BE2C (cell line): ENCODE data around the gene RINT1.

Experiments used
- DNase-seq: peaks from one replicate; pipeline ENCODE4 v3.0.0-alpha.2; 2020
- H3K27me3 ChIP-seq: fragments of 250-450 bp; sonication (Bioruptor Pico); 2 replicates; pipeline ENCODE4 v1.5.1; 2020; ENCODE audit warnings: mild to moderate bottlenecking
- H3K36me3 ChIP-seq: fragments of 250-450 bp; sonication (Bioruptor Pico); 2 replicates; pipeline ENCODE4 v1.5.1; 2020; ENCODE audit warnings: mild to moderate bottlenecking
- H3K4me1 ChIP-seq: fragments of 250-450 bp; sonication (Bioruptor Pico); 2 replicates; pipeline ENCODE4 v1.5.1; 2020
- H3K4me3 ChIP-seq: 2 replicates; pipeline ENCODE4 v1.5.1; 2011; ENCODE audit warnings: low read depth, low read length
- H3K9me3 ChIP-seq: fragments of 250-450 bp; sonication (Bioruptor Pico); 2 replicates; pipeline ENCODE4 v1.5.1; 2020
- TF ChIP-seq, protein P1 (sequence below): IDR thresholded peaks from 2 replicates; pipeline ENCODE4 v1.5.1; 2012; ENCODE audit warnings: mild to moderate bottlenecking, low read depth, low read length

The RINT1 gene

DNA sequence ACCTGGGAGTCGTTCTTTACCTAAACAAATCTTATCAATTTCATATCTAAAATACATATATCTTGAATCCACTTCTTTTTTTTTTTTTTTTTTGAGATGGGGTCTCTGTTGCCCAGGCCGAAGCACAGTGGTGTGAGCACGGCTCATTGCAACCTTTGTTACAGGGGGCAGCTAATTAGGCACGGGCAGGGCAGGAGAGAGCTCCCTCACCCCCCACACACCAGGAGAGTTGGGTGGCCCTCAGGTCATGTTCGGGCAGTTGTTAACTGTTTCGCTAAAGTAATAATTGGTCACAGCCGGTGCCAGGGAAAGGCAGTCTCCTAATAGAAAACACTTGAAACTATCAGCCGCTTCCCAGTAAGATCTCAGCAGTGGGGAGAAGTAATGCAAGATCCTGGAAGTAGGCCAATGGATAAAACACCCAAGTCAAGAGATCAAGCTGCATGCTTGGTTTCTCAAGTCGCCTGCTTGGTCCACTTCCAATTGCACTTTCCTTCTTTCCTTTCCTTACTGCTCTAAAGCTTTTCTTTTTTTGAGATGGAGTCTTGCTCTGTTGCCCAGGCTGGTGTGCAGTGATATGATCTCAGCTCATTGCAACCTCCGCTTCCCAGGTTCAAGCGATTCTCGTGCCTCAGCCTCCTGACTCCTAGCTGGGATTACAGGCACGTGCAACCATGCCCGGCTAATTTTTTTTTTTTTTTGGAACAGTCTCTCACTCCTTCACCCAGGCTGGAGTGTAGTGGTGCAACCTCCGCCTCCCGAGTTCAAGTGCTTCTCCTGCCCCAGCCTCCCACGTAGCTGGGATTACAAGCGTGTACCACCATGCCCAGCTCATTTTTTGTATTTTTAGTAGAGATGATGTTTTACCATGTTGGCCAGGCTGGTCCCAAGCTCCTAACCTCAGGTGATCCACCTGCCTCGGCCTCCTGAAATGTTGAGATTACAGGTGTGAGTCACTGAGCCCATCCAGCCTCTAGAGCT, 70.6 kb downstream of the RINT1 start:
- no peak overlapping the region for H3K4me3 ChIP-seq
- H3K27me3 ChIP-seq, result no peaks in the 10 kb centered on the region
- DNase-seq, result no peak
- no peaks in the 10 kb centered on the region for H3K36me3 ChIP-seq
- H3K4me1 ChIP-seq, result no peaks in the 10 kb centered on the region
- TF ChIP-seq, protein P1, sequence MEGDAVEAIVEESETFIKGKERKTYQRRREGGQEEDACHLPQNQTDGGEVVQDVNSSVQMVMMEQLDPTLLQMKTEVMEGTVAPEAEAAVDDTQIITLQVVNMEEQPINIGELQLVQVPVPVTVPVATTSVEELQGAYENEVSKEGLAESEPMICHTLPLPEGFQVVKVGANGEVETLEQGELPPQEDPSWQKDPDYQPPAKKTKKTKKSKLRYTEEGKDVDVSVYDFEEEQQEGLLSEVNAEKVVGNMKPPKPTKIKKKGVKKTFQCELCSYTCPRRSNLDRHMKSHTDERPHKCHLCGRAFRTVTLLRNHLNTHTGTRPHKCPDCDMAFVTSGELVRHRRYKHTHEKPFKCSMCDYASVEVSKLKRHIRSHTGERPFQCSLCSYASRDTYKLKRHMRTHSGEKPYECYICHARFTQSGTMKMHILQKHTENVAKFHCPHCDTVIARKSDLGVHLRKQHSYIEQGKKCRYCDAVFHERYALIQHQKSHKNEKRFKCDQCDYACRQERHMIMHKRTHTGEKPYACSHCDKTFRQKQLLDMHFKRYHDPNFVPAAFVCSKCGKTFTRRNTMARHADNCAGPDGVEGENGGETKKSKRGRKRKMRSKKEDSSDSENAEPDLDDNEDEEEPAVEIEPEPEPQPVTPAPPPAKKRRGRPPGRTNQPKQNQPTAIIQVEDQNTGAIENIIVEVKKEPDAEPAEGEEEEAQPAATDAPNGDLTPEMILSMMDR, result no peak
- H3K9me3 ChIP-seq, result no peaks in the 10 kb centered on the region

DNA sequence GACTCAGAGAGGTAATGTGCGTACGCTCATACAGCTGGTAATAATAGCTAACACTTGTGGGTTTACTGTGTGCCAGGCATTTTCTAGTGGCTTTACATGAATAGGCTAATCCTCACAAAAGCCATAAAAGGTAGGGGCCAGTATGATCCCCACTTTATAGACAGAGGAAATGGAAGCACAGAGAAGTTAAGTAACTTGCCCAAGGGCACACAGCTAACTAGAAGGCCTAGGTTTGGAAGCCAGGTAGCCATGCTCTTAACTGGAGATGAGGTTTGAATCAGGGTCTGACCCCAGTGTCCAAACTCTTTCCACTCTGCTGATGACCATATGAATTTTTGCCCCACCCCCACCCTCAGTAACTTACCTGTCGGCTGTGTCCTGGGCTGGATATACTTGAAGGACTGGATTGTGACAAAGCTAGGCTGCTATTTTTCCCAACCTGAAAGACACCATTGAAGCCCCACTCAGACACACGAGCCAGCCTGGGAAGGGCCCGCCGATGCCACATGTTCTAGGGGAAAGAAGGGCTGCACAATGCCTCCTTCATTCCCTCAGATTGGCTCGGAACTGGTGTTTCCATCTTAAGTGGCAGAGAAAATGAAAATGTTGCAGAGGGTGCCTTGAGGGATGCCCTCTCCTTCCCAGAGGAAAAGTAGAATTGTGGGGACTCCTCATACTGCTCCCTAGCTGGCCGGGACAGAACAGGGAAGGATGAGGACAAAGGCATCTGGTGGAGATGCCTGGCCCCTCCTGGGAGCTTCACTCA, 78.3 kb downstream of the RINT1 start:
- Histone ChIP-seq H3K27me3 (no peaks in the 10 kb centered on the region), H3K4me3 (no peak overlapping the region), H3K4me1 (no peaks in the 10 kb centered on the region), H3K36me3 (no peaks in the 10 kb centered on the region), H3K9me3 (no peaks in the 10 kb centered on the region)
- DNase-seq, result no peak
- TF ChIP-seq, protein P1, result no peak

DNA sequence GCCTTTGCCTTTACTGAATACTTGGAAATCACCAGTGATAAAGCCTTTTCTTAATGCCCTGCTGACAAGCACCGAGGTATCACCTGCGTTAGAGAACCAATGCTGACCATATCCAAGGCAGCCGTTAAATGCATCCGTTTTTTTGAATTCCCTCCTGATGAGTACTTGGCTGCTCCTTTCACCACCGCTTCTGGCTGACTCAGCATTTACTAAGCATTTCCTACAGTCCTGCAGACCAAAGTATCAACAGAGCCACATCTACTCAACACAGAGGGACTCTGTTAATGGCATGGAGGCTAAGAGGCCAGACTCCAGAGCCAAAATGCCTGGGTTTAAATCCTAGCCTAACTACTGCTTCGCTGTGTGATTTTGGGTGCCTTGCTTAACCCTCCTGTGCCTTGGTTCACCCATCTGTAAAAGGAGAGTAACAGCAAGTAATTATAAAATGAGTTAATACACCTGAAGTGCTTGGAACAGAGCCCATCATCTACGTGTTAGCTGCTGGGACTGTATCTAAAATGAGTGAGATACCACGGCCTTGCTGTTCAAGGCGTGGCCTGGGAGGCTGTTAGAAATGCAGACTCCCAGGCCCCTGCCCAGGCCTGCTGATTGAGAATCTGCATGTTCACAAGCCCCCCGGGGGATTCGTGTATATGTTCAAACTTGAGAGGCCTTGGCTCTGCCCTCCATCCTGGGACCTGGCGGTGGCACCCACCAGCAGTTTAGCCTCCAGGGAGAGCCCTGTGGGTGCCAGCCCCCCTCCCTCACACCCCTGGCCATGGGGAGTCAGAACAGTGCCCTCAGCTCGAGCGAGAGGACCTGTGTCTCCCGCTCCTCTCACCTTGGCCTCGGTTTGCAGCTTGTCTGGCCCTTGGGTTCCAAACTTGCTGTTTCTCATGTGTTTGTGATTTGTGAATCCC, 80.1 kb downstream of the RINT1 start:
- Histone ChIP-seq H3K36me3 (no peaks in the 10 kb centered on the region), H3K9me3 (no peaks in the 10 kb centered on the region), H3K4me3 (no peak overlapping the region), H3K4me1 (no peaks in the 10 kb centered on the region), H3K27me3 (no peaks in the 10 kb centered on the region)
- no peak for DNase-seq
- TF ChIP-seq, protein P1, result no peak

DNA sequence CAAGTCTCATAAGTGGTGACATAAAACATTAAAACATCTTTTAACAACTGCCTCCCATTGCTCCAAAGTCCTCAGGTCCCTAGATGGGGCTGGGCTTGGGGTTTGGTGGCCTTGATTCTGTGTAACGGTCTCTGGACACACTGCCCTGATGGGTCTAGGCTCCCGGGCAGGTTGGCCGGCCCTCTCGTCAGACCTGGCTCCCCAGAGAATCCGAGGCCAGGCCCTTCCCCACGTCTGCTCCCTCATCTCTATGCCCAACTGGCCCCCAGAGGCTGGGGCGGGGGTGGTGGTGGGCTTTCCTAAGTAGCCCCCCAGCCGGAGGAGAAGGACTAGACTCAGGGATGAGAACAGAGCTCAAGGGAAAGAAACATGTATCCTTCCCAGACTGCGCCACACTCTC, 80.8 kb downstream of the RINT1 start:
- no peaks in the 10 kb centered on the region for H3K36me3 ChIP-seq
- H3K4me1 ChIP-seq, result no peaks in the 10 kb centered on the region
- no peak overlapping the region for H3K4me3 ChIP-seq
- no peaks in the 10 kb centered on the region for H3K27me3 ChIP-seq
- no peaks in the 10 kb centered on the region for H3K9me3 ChIP-seq
- DNase-seq, result no peak
- TF ChIP-seq, protein P1, result no peak

DNA sequence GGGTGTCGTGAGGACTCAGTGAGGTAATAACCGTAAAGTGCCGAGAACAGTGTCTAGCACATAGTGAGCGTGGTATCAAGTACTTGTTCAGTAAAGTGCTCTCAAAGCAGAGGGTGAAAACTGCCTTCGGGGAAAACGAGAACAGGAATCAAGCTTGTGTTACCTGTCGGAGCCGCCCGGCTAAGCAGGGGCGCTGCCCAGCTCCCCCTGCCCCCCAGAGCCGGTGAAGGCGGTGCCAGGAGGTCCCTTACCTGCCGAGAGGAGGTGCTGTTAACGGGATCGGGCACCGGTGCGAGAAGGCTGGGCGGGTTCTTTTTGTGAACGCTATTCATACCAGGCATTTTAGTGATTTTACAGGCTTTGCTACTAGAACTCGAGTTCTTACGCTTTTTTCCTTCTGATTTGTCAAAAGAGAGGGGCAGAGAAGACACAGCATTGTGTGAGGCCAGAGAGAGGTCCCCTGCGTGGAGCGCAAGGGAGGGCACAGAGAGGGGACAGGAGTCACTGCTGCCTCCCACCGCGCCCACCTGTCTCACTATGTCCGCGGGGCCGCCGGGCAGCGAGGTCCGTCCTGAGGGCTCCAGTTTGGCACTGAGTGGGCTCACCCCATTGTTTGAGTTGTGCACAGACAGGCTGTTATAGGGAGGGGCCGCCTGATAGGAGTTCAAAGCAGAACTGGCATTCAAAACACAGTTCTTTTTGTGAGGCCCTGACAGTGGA, 81.8 kb downstream of the RINT1 start:
- Histone ChIP-seq H3K4me1 (no peaks in the 10 kb centered on the region), H3K9me3 (no peaks in the 10 kb centered on the region), H3K4me3 (no peak overlapping the region), H3K27me3 (no peaks in the 10 kb centered on the region), H3K36me3 (no peaks in the 10 kb centered on the region)
- TF ChIP-seq, protein P1, result no peak
- no peak for DNase-seq
